Esophagus squamous epithelium (tissue), 5 donors: Measurements from ENCODE around the gene MAPKAP1. TPM values are rescaled to one million over a fixed set of nuclear protein-coding genes. Genes with fewer than 3 reads are reported as not detected.

Experiments
- DNase-seq: peaks from one replicate; lab custom pipeline; 2025; lab: John Stamatoyannopoulos, UW
- H3K27ac ChIP-seq, 4 donors: fragments of 200-600 bp; sonication (generic); one replicate each; pipeline ENCODE4 v1.5.1; 2016 to 2019; ENCODE audit warnings: mild to moderate bottlenecking in 1 of 4
- H3K27me3 ChIP-seq, 4 donors: fragments of 200-600 bp; sonication (generic); 1 replicate in 3 of 4; 2 replicates in 1 of 4; pipeline versions ENCODE4 v1.5.1 to v1.6.0; 2017 to 2021; ENCODE audit warnings: antibody characterized with exemption in 1 of 4
- H3K36me3 ChIP-seq, 3 donors: fragments of 200-600 bp; sonication (generic); one replicate each; pipeline ENCODE4 v1.5.1; 2016 to 2019
- H3K4me1 ChIP-seq, 3 donors: fragments of 200-600 bp; sonication (generic); one replicate each; pipeline ENCODE4 v1.5.1; 2017 to 2019
- H3K4me3 ChIP-seq, 4 donors: fragments of 200-600 bp; sonication (generic); 1 replicate in 3 of 4; 2 replicates in 1 of 4; pipeline ENCODE4 v1.5.1; 2016 to 2019; ENCODE audit warnings: mild to moderate bottlenecking in 2 of 4, moderate library complexity in 1 of 4
- H3K9me3 ChIP-seq, 3 donors: fragments of 200-600 bp; sonication (generic); one replicate each; pipeline ENCODE4 v1.5.1; 2016 to 2019
- CTCF ChIP-seq, 6 experiments: fragments of 450-650 bp in 4 of 6; fragments of 200-600 bp in 2 of 6; sonication (generic) in 2 of 6; IDR thresholded peaks; one replicate each; pipeline ENCODE4 v1.5.1; 2016 to 2019; ENCODE audit warnings: antibody characterized with exemption in 6 of 6, mild to moderate bottlenecking in 4 of 6, moderate library complexity in 4 of 6
- POLR2A ChIP-seq, 4 donors: fragments of 450-650 bp; IDR thresholded peaks; one replicate each; pipeline ENCODE4 v1.6.1; 2017; ENCODE audit warnings: antibody characterized with exemption in 4 of 4, mild to moderate bottlenecking in 4 of 4, moderate library complexity in 3 of 4
- WGBS, 2 donors: methylation state at CpG; one replicate each; pipeline ENCODE4 v1.1.5; 2018; 5-methylcytosine and 5-hydroxymethylcytosine counted together
- intact Hi-C: fragments of 100-400 bp; cut with DNase I; formaldehyde crosslinking; loops from one replicate; pipeline ENCODE4 v1.15.0; 2022
- total RNA-seq, 4 donors: library from RNA; depleted of rRNA; stranded (reverse); fragments of >200 nt; gene quantifications; one replicate each; pipeline ENCODE4 v1.1.0, GENCODE V29; 2016
- donor health status: DM: yes; HTN: yes; CAD: no.

The MAPKAP1 gene
- total RNA-seq, 4 donors from 2014 or later = 59.0 to 87.0 (median 70.9) TPM

- DNase-seq = no peak
- no peaks in the 10 kb centered on the region for H3K9me3 ChIP-seq
- H3K27ac ChIP-seq = peak overlapping the region; percentile 1 to 96 (median 48)
- intact Hi-C loops = no loop called here
- peak overlapping the region in 3 of 4 donors; percentile 15 to 84 (median 54) for H3K4me3 ChIP-seq
- no peaks in the 10 kb centered on the region for H3K36me3 ChIP-seq
- H3K27me3 ChIP-seq = no peaks in the 10 kb centered on the region
- WGBS, 2 donors = 40 to 49% methylated on average over 6 of the region's 6 CpGs
- TF ChIP-seq POLR2A (IDR thresholded peaks at IDR 0.05) (no peak), CTCF (IDR thresholded peaks at IDR 0.05) (no peak)
- H3K4me1 ChIP-seq = peaks cover 10 to 77% (median 21%) of the 10 kb centered on the region in 3 donors
Observed at GRCh38 chr9:125750627-125751011, 43.6 kb upstream of the MAPKAP1 start.

GRCh38 chr9:125749951-125750626 lies 43.1 kb upstream of the MAPKAP1 start:
- Histone ChIP-seq H3K36me3 (no peaks in the 10 kb centered on the region), H3K4me1 (peaks cover 14 to 77% (median 26%) of the 10 kb centered on the region in 3 donors), H3K27me3 (no peaks in the 10 kb centered on the region), H3K27ac (peak overlapping the region; percentile 1 to 96 (median 48)), H3K9me3 (no peaks in the 10 kb centered on the region), H3K4me3 (peak overlapping the region in 3 of 4 donors; percentile 15 to 84 (median 54))
- TF ChIP-seq POLR2A (IDR thresholded peaks at IDR 0.05) (no peak), CTCF (IDR thresholded peaks at IDR 0.05) (no peak)
- 36 to 43% methylated on average over 4 of the region's 4 CpGs for WGBS, 2 donors
- intact Hi-C loops = no loop called here
- DNase-seq = no peak

GRCh38 chr9:125749287-125749935 lies 42.4 kb upstream of the MAPKAP1 start:
- intact Hi-C loops = no loop called here
- TF ChIP-seq CTCF (IDR thresholded peaks at IDR 0.05) (no peak), POLR2A (IDR thresholded peaks at IDR 0.05) (no peak)
- no peak for DNase-seq

GRCh38 chr9:125748446-125749099 lies 41.6 kb upstream of the MAPKAP1 start:
- WGBS, 2 donors = 11 to 16% methylated on average over 15 to 26 of the region's 30 CpGs
- Histone ChIP-seq H3K4me3 (peak overlapping the region; percentile 54 to 84 (median 78)), H3K9me3 (no peaks in the 10 kb centered on the region), H3K36me3 (no peaks in the 10 kb centered on the region), H3K27me3 (no peaks in the 10 kb centered on the region), H3K4me1 (peaks cover 14 to 67% (median 24%) of the 10 kb centered on the region in 3 donors), H3K27ac (peak overlapping the region; percentile 81 to 96 (median 92))
- DNase-seq = no peak
- intact Hi-C loops = no loop called here
- TF ChIP-seq CTCF (IDR thresholded peaks at IDR 0.05) (no peak), POLR2A (IDR thresholded peaks at IDR 0.05) (no peak)

More at GRCh38 chr9:125749287-125749935, 42.4 kb upstream of the MAPKAP1 start:
- no peaks in the 10 kb centered on the region for H3K36me3 ChIP-seq
- peak overlapping the region in 3 of 4 donors; percentile 16 to 96 (median 81) for H3K27ac ChIP-seq
- 40 to 53% methylated on average over 4 of the region's 4 CpGs for WGBS, 2 donors
- H3K4me1 ChIP-seq = peaks cover 14 to 73% (median 24%) of the 10 kb centered on the region in 3 donors
- no peaks in the 10 kb centered on the region for H3K27me3 ChIP-seq
- H3K9me3 ChIP-seq = no peaks in the 10 kb centered on the region
- H3K4me3 ChIP-seq = peak overlapping the region in 3 of 4 donors; percentile 54 to 84 (median 73)
